ENCODE data around the gene ITM2C.

DNA sequence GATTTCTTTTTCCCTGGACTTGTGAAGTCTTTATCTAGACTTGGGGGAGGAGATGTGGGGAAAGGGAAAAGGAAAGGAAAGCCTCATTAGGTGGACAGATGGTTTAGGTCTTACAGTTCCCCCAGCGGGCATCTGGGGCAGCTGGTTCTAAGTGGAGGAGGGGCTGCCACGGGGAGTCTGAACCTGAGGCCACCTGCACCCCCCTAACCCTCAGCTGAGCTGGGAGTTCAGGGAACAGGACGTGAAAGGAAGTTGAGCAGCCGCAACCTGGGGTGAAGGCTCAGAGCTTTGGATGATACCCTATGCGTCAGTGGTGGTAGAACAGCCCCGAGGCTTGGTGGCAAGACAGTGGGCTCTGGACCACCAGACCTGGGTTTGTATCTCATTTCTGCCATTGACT lies 26.8 kb downstream of the ITM2C start:
- TF ChIP-seq, protein P1, sequence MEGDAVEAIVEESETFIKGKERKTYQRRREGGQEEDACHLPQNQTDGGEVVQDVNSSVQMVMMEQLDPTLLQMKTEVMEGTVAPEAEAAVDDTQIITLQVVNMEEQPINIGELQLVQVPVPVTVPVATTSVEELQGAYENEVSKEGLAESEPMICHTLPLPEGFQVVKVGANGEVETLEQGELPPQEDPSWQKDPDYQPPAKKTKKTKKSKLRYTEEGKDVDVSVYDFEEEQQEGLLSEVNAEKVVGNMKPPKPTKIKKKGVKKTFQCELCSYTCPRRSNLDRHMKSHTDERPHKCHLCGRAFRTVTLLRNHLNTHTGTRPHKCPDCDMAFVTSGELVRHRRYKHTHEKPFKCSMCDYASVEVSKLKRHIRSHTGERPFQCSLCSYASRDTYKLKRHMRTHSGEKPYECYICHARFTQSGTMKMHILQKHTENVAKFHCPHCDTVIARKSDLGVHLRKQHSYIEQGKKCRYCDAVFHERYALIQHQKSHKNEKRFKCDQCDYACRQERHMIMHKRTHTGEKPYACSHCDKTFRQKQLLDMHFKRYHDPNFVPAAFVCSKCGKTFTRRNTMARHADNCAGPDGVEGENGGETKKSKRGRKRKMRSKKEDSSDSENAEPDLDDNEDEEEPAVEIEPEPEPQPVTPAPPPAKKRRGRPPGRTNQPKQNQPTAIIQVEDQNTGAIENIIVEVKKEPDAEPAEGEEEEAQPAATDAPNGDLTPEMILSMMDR (conservative IDR thresholded peaks at IDR 0.05; ENCODE audit: low read length) = no peak
- no peak for TF ChIP-seq EZH2phosphoT487 (IDR thresholded peaks at IDR 0.05; ENCODE audit: borderline replicate concordance)
